Erythroblast (primary cell): ENCODE results near the gene VWA5B2.

Experiments used
- GATA1 ChIP-seq: IDR thresholded peaks from 2 replicates; pipeline ENCODE4 v1.6.1; 2011; ENCODE audit warnings: low read depth, mild to moderate bottlenecking, control low read depth, low read length, moderate library complexity
- POLR2A ChIP-seq: IDR thresholded peaks from 2 replicates; pipeline ENCODE4 v1.6.1; 2011; ENCODE audit warnings: mild to moderate bottlenecking, low read length

DNA sequence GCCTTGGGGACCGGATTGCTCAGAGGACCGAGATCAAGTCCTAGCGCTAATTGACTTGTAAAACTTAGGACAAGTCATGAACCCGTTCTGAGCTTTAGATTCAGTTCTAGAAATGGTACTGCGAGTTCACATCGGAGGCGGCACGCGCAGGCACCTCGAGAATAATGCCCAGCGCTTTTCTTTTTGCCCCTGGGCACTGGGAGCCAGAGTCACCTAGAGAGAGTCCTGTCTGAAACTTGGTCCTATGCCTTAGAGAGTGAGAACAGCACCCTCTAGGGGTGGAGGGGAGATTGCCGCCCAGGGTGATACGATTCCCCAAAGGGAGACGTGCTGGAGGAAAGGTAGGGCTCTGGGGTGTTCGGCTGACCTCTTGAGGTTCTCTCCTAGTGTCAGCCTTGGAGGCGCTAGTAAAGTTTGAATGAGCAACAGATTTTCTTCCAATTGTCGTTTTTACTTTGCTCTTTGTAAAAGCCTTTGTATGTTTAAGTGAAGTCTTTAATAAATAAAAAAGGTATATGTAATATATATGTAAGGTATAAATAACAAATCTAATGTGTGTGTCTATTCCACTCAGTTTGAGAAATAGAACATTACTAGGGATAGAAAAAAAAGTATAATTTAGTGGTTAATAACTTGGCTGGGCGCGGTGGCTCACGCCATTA lies 20.9 kb downstream of the VWA5B2 start:
- TF ChIP-seq POLR2A = no peak
- TF ChIP-seq GATA1 = no peak
